ENCODE data around the gene MEG3.
"Not testable (repeated sequence)": the region's sequence is repeated elsewhere in the genome, so short reads cannot be mapped to it uniquely, and the experiment has no call there.

MEG3 gene

DNA sequence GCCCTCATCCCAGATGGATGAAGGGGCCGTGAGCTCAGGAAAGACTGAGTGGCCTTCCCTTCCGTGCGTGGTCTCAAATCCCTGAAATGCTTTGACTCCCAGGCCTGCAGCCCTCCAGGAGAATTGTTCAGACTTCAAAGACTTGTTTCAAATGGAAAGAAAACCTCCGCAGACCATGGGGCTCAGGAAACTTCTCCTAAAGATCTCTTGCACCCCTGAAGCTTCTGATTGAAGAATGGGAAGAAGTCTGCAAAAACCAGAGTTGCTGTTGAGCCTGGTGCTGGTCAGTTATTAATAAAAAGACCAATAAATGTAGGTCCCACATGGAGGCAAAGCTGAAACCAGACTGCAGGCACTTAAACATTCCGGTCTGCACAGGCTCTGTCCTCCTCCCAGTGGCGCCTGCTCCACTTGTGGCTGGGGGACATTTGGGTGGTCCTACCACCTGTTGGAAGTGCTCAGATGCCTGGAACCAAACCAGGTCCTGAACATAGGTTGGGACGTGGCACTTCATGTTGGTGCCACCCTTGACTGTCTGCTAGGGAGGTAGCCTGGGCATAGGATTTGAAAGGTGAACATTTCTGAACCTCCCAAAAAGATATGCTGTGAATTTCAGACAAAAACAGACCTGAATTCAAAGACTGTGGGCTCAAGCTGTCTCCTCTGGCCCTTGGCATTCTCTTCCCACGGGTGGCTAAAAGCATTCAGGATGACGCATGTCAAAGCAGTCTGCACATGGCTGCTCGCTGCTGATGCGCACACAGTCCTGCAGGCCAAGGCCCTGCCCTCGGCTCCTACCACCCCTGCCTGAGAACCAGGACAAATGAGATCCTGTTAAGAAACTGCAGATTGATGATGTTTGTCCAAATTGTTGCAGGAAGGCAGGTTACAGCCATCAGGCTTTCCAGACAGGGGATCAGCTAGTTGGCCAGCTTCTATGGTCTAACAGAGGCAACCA is 36.2 kb upstream of the MEG3 start:
- DNase-seq, result no peak

DNA sequence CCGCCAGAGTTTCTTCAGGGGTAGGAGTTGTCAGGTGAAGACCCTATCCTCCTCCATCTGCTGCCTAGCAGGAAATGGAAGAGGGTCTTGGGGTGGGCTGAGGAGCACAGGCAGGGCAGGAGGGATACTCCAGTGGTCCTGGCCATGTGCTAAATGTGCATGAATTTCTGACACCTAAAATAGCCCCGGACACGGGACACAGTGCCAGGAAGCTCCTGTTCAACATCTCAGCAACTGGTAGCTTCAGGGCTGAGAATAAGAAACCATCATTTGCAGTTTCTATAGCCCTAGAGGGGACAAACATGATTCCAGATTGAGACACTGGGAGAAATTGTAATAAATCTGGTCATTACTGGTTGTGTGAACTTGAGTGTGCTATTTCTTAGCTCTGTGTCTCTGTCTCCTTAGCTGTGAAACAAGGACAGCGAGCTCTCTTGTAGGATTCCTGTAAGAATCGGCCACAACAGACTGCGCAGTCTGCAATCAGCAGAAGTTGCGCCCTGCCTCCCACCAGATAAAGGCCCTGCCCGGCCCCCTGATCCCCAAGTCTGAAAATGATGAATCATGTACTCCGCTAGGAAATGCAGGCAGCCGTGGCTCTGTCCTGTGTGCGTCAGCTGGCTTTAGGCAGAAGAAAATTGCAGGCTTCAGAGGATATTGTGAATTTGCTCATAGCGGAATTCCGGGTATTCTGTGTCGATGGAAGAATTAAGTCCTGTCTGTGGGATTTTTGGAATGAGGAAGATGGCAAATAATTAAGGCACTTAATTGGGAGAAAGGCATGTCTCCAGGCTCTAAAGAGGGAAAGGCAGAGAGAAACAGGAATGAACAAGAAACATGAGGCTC is 35.2 kb upstream of the MEG3 start:
- DNase-seq, result no peak

DNA sequence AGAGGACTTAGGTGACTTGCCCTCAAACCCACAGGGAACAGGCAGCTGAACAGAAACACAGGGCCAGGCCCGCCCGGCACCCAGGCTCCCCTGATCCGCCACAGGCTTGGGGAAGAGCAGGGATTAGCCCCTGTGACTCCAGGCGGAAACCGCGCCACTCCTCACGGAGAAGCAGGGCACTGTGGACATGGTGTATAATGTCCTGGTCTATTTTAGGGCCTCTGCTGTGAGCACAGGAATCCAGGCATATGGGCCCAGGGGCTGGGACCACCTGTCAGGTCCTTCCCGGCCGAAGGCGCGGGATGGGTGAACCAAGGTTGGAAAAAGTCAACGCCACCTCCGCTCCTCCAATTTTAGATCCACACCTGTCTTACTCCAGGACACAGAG is 34.6 kb upstream of the MEG3 start:
- no peak for DNase-seq

DNA sequence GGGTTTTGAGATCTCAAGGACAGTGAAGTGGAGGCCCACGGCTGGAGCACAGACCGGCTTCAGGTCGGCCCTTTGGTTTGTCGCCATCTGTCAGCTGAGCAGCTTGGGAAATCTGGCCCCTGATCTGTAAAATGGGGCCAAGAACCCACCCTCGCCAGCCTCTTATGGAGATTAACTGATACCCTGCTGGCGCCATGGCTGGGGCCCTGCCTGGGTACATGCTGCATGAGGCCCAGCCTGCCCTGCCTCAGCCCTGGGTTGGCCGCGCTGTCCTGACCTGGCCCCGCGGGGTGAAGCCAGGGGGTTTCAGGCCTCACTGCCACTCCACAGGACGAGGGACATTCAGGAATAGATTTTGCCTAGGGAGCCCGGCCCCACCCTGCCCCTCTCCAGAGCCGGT is 33.9 kb upstream of the MEG3 start:
- no peak for DNase-seq

DNA sequence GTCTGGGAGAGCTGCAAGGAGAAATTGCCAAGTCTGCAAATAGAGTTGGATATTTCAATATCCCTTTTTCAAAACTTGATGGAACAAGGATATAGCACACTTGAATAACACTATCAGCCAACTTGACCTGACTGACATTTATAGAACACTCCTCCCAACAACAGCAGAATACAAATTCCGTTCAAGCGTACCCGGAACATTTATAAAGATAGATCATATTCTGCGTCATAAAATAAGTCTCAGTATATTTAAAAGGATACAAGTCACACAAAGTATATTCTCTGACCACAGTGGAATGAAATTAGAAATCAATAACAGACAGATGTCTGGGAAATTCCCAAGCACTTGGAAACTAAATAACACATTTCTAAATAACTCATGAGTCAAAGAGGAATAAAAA is 29.0 kb upstream of the MEG3 start:
- DNase-seq, result no peak

DNA sequence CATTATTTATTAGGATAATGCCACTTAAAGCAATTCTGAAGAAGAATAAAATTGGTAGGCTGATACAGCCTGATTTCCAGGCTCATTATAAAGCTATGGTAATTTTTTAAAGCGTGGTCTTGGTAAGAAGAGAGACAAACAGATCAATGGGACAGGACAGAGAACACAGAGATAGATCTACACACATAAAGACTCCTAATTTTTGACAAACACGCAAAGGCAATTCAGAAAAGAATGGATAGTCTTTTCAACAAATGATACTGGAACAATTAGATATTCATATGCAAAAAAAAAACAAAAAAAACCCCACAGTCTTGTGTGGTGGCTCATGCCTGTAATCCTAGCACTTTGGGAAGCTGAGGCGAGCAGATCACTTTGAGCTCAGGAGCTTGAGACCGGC is 25.9 kb upstream of the MEG3 start:
- DNase-seq, result no peak

DNA sequence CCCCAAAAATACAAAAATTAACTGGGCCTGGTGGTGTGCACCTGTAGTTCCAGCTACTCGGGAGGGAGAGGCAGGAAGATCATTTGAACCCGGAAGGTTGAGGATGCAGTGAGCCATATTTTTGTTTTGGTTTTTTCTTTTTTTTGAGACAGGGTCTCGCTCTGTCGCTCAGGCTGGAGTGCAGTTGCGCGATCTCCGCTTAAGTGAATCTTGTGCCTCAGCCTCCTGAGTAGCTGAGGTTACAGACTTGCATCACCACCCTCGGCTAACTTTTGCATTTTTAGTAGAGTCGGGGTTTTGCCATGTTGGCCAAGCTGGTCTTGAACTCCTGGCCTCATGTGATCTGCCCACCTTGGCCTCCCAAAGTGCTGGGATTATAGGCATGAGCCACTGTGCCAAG is 24.5 kb upstream of the MEG3 start:
- DNase-seq, result not testable (repeated sequence)

DNA sequence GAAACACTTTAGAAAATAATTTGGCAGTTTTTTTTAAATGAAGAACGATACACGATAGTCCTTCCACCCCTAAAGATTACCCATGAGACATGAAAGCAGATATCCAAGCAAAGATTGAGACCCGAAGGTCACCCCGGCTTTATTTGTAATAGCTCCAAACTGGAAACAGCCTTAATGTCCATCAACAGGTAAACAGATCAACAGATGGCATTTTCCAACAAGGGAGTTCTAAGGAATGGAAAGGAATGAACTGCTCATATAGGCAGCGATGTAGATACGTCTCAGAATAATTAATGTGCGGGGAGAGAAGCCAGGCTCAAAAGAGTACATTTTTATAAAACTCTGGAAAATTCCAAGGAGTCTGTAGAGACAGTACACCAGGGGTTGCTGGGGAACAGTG is 23.7 kb upstream of the MEG3 start:
- DNase-seq, result no peak

DNA sequence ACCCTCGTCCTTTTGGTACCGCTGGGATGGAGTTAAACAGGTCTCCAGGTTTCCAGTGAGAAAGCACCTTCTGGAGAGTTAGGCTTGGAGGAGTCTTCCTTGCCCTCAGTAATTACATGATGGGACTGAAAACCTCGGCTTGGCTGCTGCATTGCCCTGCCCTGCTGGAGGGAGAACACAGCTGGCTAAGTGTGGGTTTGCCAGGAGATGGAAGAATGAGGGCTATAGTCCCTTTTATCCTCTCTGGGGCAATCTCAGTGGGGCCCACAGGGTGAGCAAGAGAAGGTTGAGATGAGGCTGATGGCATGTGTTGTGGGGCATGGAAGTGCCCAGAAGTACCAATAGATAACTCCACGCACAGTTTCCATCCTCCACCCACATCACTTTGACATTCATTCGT is 23.2 kb upstream of the MEG3 start:
- DNase-seq, result no peak

DNA sequence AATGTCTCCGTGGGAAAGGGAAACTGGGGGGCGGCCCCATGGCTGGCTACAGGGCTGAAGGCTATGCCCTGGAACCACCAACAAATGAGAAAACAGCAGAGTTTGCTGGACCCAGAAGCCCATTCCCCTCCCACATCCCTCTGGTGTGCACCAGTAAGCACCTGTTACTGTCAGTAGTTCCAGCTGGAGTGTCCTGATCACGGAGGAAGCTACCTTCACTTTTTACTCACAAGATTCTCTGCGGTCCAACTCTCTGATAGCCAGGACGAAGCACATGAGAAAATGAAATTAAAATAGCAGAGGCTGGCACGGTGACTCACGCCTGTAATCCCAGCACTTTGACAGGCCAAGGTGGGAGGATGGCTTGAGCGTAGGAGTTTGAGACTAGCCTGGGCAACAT is 22.7 kb upstream of the MEG3 start:
- no peak for DNase-seq

DNA sequence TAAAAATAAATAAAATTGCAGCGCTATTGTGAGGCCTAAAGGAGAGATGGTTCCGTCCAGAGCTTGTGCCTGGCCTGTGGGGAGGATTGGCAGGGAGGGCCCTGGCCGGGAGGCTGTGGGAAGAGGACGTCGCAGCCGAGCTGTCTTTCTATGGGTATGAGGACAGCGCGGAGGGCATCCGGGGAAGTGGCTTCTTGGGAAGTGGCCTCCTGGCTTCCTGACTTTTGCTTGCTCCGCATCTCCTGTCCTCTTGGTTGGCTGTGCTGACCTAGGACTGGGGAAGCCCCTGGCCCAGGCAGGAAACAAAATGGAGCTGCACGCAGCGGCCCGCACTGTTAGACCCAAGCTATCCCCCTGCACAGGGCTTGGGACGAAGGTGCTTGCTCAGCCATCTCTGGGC is 22.2 kb upstream of the MEG3 start:
- no peak for DNase-seq

DNA sequence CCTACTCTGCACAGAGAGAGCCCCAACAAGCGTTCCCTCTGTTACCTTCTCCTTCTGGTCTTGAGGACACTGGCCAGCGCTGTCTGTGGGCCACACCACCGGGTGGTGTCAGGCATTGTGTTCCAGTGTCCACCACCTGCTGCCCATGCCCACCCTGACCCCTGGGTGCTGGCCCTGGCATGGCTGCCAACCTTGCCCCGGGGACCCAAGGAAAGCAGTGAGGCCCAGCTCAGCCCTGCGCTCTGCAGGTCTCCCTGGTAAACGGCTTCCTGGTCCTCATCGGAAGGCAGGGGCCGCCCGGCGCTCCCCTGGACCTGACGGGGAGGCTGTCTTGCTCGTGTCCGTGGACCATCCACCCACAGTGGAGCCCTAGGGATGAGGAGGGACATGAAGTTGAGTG is 21.8 kb upstream of the MEG3 start:
- no peak for DNase-seq

DNA sequence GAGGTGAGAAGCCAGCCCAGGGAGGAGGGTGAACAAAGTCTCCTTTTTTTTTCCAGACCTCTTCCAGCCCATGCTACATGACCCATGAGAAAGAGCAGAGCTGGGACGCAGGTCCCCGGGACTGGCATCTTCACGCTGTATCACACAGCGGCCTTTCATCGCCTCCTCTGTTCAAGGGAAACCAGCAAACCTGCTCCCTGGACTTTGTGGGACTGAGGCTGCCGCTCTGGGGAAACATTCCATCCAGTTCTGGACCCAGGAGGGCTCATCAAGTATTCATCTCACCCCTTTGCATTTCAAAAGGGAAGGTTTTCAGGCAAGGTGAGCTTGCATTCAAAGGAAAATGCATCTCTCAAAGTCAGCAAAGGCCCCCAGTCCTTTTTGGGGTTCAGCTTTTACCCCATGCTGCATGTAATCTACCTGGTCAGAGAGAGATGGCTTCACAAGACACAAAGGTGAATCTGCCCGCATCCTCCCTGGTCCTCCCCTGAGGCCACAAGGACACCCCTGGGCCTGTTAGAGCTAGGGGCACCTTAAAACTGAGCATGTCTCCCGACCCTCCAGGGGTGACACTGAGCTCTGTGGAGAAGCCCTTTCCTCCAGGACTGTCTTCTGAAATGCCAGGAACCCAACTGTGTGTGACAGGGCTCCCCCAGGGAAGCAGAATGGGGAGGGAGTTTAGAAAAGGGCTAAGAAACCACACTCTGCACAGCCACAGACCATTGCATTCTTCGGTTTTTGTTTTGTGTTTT is 21.2 kb upstream of the MEG3 start:
- DNase-seq, result no peak

DNA sequence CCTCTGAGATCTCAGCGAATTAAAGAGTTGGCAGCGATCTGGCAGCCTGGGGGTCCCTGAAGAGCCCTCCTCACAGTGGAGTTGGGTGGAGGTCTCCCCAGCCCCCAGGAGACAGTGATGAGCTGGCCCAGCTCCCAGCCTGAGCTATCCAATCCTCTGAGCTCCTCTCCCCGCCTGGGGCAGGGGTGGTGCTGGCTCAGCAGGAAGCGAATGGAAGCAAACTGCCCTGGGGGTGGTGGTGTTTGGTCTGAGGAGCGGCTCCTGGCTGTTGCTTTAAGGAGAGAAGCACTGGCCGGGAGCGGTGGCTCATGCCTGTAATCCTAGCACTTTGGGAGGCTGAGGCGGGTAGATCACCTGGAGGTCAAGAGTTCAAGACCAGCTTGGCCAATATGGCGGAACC is 19.5 kb upstream of the MEG3 start:
- DNase-seq, result no peak

DNA sequence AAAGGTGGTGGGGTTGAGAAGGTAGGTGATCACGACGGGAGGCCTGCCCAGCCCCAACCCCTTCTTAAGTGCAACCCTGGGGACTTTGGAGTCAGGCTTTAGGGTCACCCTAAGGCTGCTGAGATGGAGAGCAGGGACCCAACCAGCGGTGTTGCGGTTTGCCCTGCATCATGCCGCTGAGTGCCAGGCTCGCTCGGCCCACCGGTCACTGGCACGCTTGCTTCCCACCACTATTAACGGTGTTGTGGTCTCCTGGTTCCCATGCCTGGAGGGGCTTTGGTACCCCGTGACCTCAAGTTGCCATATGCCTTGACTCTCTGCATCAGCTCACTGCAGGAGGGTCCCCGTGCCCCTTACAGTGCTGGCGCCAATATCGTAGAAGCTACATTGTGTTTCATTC is 18.4 kb upstream of the MEG3 start:
- no peak for DNase-seq

DNA sequence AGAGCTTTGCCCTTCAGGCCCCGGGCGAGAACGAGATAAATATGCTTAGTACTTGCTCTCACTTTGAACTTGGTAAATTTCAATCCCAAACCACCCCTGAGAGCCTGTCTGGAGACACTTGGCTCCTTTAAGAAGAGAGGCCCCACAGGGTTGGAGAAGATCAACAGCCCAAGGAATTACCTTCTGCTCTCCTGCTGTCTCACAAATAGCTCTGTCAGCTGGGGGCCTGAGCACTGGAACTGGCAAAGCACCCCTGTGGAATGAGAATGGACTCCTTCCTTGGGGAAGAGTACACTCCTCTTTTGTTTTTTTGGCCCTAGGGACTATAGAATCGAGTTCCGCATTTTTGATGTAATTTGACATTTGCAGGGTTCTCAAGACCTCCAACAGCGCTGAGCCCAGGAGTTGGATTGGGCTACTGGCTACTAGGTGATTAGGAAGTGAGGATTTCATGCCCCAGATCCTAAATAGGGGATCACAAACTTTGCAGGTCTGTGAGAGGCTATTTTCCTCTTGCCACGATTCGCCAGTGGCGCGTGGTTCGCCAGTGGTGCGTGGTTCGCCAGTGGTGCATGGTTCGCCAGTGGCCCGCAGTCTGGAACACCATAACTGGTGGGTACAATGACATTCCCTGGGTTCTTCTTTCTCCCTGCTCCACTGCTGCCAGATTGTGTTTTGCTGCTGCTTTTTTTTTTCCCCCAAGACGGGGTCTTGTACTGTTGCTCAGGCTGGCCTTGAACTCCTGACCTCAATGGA is 17.8 kb upstream of the MEG3 start:
- no peak for DNase-seq

DNA sequence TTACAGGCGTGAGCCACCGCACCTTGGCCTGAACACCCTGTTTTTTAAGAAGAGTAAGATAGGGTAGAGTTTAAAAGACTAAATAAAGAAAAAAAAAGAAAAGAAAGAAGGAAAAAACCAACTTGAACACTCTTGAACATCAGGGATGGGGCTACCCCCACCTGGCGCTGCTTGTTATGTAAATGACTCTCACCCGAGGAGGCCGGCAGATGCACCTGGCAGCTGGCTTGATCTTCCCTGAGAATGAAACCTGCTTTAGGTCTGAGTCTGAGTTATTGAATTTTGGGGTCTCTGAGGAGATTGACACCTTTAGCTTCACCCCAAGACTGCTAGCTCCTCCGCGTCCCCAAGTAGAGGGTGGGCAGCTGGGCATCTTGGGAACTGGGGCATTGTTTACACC is 15.5 kb upstream of the MEG3 start:
- DNase-seq, result no peak

DNA sequence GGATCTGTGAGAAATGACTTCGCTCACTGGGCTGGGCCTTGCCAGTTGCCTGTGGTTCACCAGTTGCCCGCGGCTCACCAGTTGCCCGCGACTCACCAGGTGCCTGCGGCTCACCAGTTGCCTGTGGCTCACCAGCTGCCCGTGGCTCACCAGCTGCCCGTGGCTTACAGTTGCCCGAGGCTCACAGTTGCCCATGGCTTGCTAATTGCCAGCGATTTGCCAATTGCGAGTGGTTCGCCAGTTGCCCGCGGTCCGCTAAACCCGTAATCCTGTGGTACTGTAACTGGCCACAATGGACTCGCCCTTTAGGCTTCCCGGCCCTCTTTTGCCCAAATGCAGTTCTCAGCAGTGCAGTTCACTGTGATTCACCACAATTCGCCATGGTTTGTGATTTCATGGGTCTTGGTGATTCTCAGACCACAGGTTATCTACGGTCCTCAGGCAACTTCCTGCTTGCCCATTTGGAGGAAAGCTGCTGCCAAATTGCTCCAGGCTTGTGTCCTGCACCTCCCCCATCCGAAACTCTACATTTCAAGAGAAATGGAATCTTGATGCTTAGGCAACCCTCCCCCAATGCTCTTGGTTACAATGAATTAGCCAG is 15.0 kb upstream of the MEG3 start:
- no peak for DNase-seq

DNA sequence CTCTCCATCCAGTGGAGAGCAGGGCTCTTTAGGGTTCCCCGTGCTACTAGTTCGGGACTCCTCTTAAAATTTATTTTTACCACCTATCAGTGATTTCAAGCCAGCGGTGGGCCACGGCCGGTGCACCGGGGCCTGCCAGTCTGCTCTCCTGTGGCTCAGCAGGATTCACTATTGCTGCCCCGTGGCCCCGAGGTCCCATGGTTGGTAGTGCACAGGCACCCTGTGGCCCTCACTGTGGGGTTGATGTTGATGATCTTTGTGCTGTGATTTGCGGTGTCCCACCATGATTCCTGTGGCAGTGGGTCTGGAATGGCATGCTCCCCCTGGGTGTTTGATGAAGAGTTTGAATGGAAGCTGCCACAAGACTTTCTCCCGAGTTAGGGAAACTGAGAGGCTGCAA is 12.6 kb upstream of the MEG3 start:
- DNase-seq, result no peak

DNA sequence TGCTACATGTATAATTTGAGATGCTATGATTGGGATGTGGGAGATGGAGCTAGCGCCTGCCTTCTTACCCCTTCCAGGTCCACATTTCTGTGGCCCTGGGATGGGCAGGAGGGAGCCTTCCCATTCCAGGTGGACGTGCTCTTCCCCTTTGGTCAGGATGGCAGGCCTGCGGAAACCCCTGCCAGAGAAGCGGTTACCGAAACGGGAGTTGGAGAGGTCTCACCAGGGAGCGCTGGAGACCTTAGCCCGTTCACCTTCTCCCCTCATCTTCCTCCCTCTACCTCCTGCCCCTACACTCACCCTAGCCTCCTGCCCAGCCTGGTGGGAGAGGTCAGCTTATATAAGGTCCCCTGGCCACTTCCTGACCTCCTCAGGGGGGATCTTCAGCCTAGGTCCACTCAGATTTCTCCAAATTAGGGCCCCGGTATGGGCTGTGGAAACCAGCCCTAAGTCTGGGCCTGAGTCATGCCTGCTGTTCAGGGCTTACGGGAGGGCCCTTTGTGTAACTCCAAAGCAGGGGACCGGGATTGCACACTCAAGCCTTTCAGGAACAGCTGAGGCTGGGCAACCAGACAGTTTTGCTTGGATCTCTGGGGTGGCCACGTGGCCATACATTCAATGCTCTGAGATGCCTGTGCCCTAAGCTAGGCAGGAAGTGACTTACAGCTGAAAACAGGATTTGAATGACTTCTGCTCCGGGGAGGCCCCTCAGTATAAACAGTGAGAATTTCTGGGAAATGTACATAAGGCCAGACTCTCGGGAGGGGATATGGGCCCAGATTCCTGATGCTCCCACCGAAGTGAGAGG is 10.2 kb upstream of the MEG3 start:
- no peak for DNase-seq

DNA sequence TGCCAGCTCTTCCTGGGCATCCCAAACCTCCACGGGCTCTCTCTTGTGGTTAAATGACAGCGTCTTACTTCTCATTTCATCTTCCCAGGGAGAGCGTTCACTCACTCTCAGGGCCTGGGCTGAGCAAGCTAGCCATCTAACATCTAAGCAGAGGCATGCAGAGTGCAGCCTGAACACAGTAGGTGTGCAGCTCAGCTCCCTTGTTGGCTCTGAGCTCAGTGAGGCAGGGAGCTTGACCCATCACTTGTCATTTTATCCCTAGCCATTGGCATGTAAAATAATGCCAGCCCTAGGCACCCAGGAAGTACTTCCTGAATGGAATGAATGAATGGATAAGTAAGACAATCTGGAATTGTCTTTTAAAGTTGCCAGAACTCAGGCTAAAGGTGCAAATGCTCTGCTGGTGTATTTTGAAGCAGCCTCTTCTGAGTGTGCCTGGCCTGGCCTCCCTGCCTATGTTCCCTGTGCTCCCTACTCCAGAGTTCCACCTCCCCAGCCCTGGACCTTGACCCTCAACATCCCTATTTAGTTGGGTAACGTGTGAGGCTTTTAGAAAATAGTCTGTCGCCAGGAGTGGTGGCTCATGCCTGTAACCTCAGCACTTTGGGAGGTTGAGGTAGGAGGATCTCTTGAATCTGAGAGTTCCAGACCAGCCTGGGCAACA is 9.5 kb upstream of the MEG3 start:
- no peak for DNase-seq

All from activated effector memory CD4-positive, alpha-beta T cell treated with Interleukin-2 at 50 U/mL for 16 hours (primary cell).